Superior temporal gyrus (tissue), 1 donor: ENCODE data around the gene RMI2.
A peak's percentile ranks its signal among the peaks of the same experiment; 100 is the strongest.

Experiments
- DNase-seq: peaks from one replicate; pipeline ENCODE4 v3.0.0-alpha.2; 2016; ENCODE audit errors: extremely low spot score

RMI2 gene

GRCh38 chr16:11327277-11328171 lies 17.7 kb upstream of the RMI2 start:
- DNase-seq = no peak

GRCh38 chr16:11328172-11329070 lies 16.8 kb upstream of the RMI2 start:
- DNase-seq = no peak

- no peak for DNase-seq
Observed at GRCh38 chr16:11329071-11329491, 16.2 kb upstream of the RMI2 start.

GRCh38 chr16:11329891-11330290 lies 15.4 kb upstream of the RMI2 start:
- DNase-seq = no peak

- DNase-seq = no peak
Observed at GRCh38 chr16:11330526-11331237, 14.6 kb upstream of the RMI2 start.

- DNase-seq = no peak
Observed at GRCh38 chr16:11331967-11332366, 13.3 kb upstream of the RMI2 start.

GRCh38 chr16:11333010-11333409 lies 12.2 kb upstream of the RMI2 start:
- DNase-seq = no peak

GRCh38 chr16:11333702-11334101 lies 11.6 kb upstream of the RMI2 start:
- no peak for DNase-seq

- DNase-seq = no peak
Observed at GRCh38 chr16:11334831-11335404, 10.3 kb upstream of the RMI2 start.

- DNase-seq = no peak
Observed at GRCh38 chr16:11339075-11339474, 6.2 kb upstream of the RMI2 start.

- no peak for DNase-seq
Observed at GRCh38 chr16:11340710-11341109, 4.5 kb upstream of the RMI2 start.

GRCh38 chr16:11341371-11341770 lies 3.9 kb upstream of the RMI2 start:
- DNase-seq = no peak

GRCh38 chr16:11342021-11342855 lies 3.0 kb upstream of the RMI2 start:
- DNase-seq = no peak

- DNase-seq = no peak
Observed at GRCh38 chr16:11346700-11347319, 1.6 kb downstream of the RMI2 start.

- no peak for DNase-seq
Observed at GRCh38 chr16:11347831-11348230, 2.6 kb downstream of the RMI2 start.

GRCh38 chr16:11348737-11349598 lies 3.7 kb downstream of the RMI2 start:
- DNase-seq = no peak

GRCh38 chr16:11349599-11350276 lies 4.5 kb downstream of the RMI2 start:
- DNase-seq = peak; percentile 32

GRCh38 chr16:11350519-11350918 lies 5.3 kb downstream of the RMI2 start:
- DNase-seq = no peak

- DNase-seq = no peak
Observed at GRCh38 chr16:11350921-11351335, 5.7 kb downstream of the RMI2 start.
